CD4-positive, CD25-positive, alpha-beta regulatory T cell (primary cell): ENCODE results near the gene ESYT2. TPM values are rescaled to one million over a fixed set of nuclear protein-coding genes. Genes with fewer than 3 reads are reported as not detected.

Experiments used
- ATAC-seq, 2 donors: fragments of 150-1000 bp; cut with Tn5 transposase; one replicate each; pipeline ENCODE4 v1.10.0; 2021; ENCODE audit warnings: low read depth in 2 of 2, moderate number of reproducible peaks in 2 of 2, moderate library complexity in 1 of 2
- DNase-seq, 3 donors: peaks; one replicate each; pipeline versions ENCODE4 v3.0.0 to v3.0.0-alpha.2; 2012 to 2022; ENCODE audit warnings: mixed read lengths in 1 of 3
- H3K27ac ChIP-seq: one replicate; pipeline ENCODE4 v1.7.0; 2013; ENCODE audit warnings: mild to moderate bottlenecking, low read length; ENCODE audit not compliant: insufficient read depth, poor library complexity, severe bottlenecking
- H3K27me3 ChIP-seq: one replicate; pipeline ENCODE4 v1.7.0; 2013; ENCODE audit warnings: low read length; ENCODE audit not compliant: control insufficient read depth, insufficient read depth
- H3K36me3 ChIP-seq: one replicate; pipeline ENCODE4 v1.7.0; 2013; ENCODE audit warnings: mild to moderate bottlenecking, low read length, moderate library complexity; ENCODE audit not compliant: control insufficient read depth, insufficient read depth
- H3K4me1 ChIP-seq: 2 replicates; pipeline ENCODE4 v1.7.0; 2013; ENCODE audit warnings: mild to moderate bottlenecking, low read length; ENCODE audit not compliant: insufficient read depth, control insufficient read depth, poor library complexity, severe bottlenecking
- H3K4me3 ChIP-seq: one replicate; pipeline ENCODE4 v1.7.0; 2013; ENCODE audit warnings: low read depth, mild to moderate bottlenecking, low read length, moderate library complexity
- H3K9me3 ChIP-seq, 2 experiments: 1 replicate in 1 of 2; 2 replicates in 1 of 2; pipeline ENCODE4 v1.7.0; 2013; ENCODE audit warnings: low read length in 2 of 2, mild to moderate bottlenecking in 1 of 2, moderate library complexity in 1 of 2; ENCODE audit not compliant: control insufficient read depth in 2 of 2
- H3K27ac Mint-ChIP-seq, 3 donors: one replicate each; pipeline ENCODE4 v1.8.0; 2020 to 2022; ENCODE audit warnings: mild to moderate bottlenecking in 3 of 3, mixed read lengths in 3 of 3, moderate library complexity in 2 of 3
- H3K27me3 Mint-ChIP-seq: one replicate; pipeline ENCODE4 v1.8.0; 2022; ENCODE audit warnings: mild to moderate bottlenecking, mixed read lengths
- H3K36me3 Mint-ChIP-seq: one replicate; pipeline ENCODE4 v1.8.0; 2020; ENCODE audit warnings: mixed read lengths
- H3K4me1 Mint-ChIP-seq, 4 donors: one replicate each; pipeline ENCODE4 v1.8.0; 2020 to 2022; ENCODE audit warnings: mixed read lengths in 4 of 4, mild to moderate bottlenecking in 1 of 4
- H3K4me3 Mint-ChIP-seq, 4 donors: one replicate each; pipeline ENCODE4 v1.8.0; 2020 to 2022; ENCODE audit warnings: mild to moderate bottlenecking in 4 of 4, mixed read lengths in 4 of 4, moderate library complexity in 3 of 4
- H3K9me3 Mint-ChIP-seq, 7 donors: one replicate each; pipeline ENCODE4 v1.8.0; 2020 to 2022; ENCODE audit warnings: mixed read lengths in 7 of 7, mild to moderate bottlenecking in 3 of 7, moderate library complexity in 2 of 7
- polyA plus RNA-seq, 4 donors: library from polyadenylated mRNA; unstranded; fragments of 300-500 nt; fragmentation: Illumina TruSeq; gene quantifications; one replicate each; pipeline ENCODE4 v1.2.3, GENCODE V29; 2021
- total RNA-seq: library from RNA; stranded (reverse); gene quantifications from one replicate; pipeline ENCODE4 v1.2.3, GENCODE V29; 2022

The ESYT2 gene
- total and polyA plus RNA-seq, 5 donors from 2014 or later = 55.3 to 115 (median 71.4) TPM

- Mint-ChIP-seq H3K27me3 (no peaks in the 10 kb centered on the region), H3K9me3 (no peaks in the 10 kb centered on the region), H3K36me3 (peaks cover 45% of the 10 kb centered on the region), H3K27ac (no peak overlapping the region), H3K4me1 (peaks cover 2 to 11% (median 5%) of the 10 kb centered on the region in 4 donors), H3K4me3 (no peak overlapping the region)
- no peaks in the 10 kb centered on the region for H3K4me1 ChIP-seq
- no peak overlapping the region for H3K27ac ChIP-seq
- no peak for ATAC-seq
- no peaks in the 10 kb centered on the region for H3K9me3 ChIP-seq
- DNase-seq = no peak
- peaks cover 90% of the 10 kb centered on the region for H3K36me3 ChIP-seq
- H3K4me3 ChIP-seq = no peak overlapping the region
- no peaks in the 10 kb centered on the region for H3K27me3 ChIP-seq
These were observed 86.1 kb downstream of the ESYT2 start for GRCh38 chr7:158743219-158743618.

- Histone ChIP-seq H3K36me3 (peaks cover 90% of the 10 kb centered on the region), H3K4me1 (no peaks in the 10 kb centered on the region), H3K27me3 (no peaks in the 10 kb centered on the region), H3K27ac (no peak overlapping the region), H3K4me3 (no peak overlapping the region), H3K9me3 (no peaks in the 10 kb centered on the region)
- no peak for DNase-seq
- peaks cover 42% of the 10 kb centered on the region for H3K36me3 Mint-ChIP-seq
- ATAC-seq = no peak
- peaks cover 0 to 6% (median 4%) of the 10 kb centered on the region in 4 donors for H3K4me1 Mint-ChIP-seq
- no peaks in the 10 kb centered on the region for H3K9me3 Mint-ChIP-seq
- no peak overlapping the region for H3K4me3 Mint-ChIP-seq
- no peaks in the 10 kb centered on the region for H3K27me3 Mint-ChIP-seq
- peak overlapping the region in 2 of 3 donors; percentile 11 to 68 for H3K27ac Mint-ChIP-seq
These were observed 87.1 kb downstream of the ESYT2 start for GRCh38 chr7:158742065-158742821.

- Mint-ChIP-seq H3K36me3 (peaks cover 48% of the 10 kb centered on the region), H3K27ac (peak overlapping the region in 1 of 3 donors; percentile 90), H3K4me1 (peaks cover 0 to 6% (median 3%) of the 10 kb centered on the region in 4 donors)
These were observed 88.0 kb downstream of the ESYT2 start for GRCh38 chr7:158741294-158741666.

GRCh38 chr7:158740657-158741293, 88.5 kb downstream of the ESYT2 start:
- peaks cover 48% of the 10 kb centered on the region for H3K36me3 Mint-ChIP-seq
- H3K27ac Mint-ChIP-seq = peak overlapping the region in 2 of 3 donors; percentile 37 to 90
- H3K4me1 Mint-ChIP-seq = peaks cover 0 to 5% (median under 1%) of the 10 kb centered on the region in 4 donors
- no peaks in the 10 kb centered on the region for H3K27me3 ChIP-seq
- no peaks in the 10 kb centered on the region for H3K4me1 ChIP-seq
- ATAC-seq (peak in 1 of 2 donors; percentile 44), DNase-seq (no peak)
- no peak overlapping the region for H3K27ac ChIP-seq
- no peaks in the 10 kb centered on the region for H3K9me3 ChIP-seq
- H3K4me3 ChIP-seq = no peak overlapping the region
- H3K36me3 ChIP-seq = peaks cover 92% of the 10 kb centered on the region
- no peaks in the 10 kb centered on the region for H3K9me3 Mint-ChIP-seq
- no peaks in the 10 kb centered on the region for H3K27me3 Mint-ChIP-seq
- H3K4me3 Mint-ChIP-seq = peak overlapping the region in 1 of 4 donors; percentile 39

More at GRCh38 chr7:158741294-158741666, 88.0 kb downstream of the ESYT2 start:
- no peak overlapping the region for H3K4me3 ChIP-seq
- Mint-ChIP-seq H3K4me3 (no peak overlapping the region), H3K9me3 (no peaks in the 10 kb centered on the region), H3K27me3 (no peaks in the 10 kb centered on the region)
- H3K27ac ChIP-seq = no peak overlapping the region
- H3K9me3 ChIP-seq = no peaks in the 10 kb centered on the region
- no peak for DNase-seq
- H3K4me1 ChIP-seq = no peaks in the 10 kb centered on the region
- ATAC-seq = no peak
- H3K36me3 ChIP-seq = peaks cover 92% of the 10 kb centered on the region
- H3K27me3 ChIP-seq = no peaks in the 10 kb centered on the region

- no peak overlapping the region for H3K4me3 Mint-ChIP-seq
- H3K27me3 Mint-ChIP-seq = no peaks in the 10 kb centered on the region
- peaks cover 0 to 2% (median 0%) of the 10 kb centered on the region in 4 donors for H3K4me1 Mint-ChIP-seq
- H3K27me3 ChIP-seq = no peaks in the 10 kb centered on the region
- H3K36me3 ChIP-seq = peaks cover 94% of the 10 kb centered on the region
- peaks cover 43% of the 10 kb centered on the region for H3K36me3 Mint-ChIP-seq
- DNase-seq (no peak), ATAC-seq (no peak)
- no peak overlapping the region for H3K4me3 ChIP-seq
- no peaks in the 10 kb centered on the region for H3K9me3 ChIP-seq
- H3K27ac ChIP-seq = no peak overlapping the region
- H3K27ac Mint-ChIP-seq = peak overlapping the region; percentile 37 to 81 (median 78)
- no peaks in the 10 kb centered on the region for H3K4me1 ChIP-seq
- no peaks in the 10 kb centered on the region for H3K9me3 Mint-ChIP-seq
These were observed 89.2 kb downstream of the ESYT2 start for GRCh38 chr7:158740013-158740656.

GRCh38 chr7:158738841-158739240, 90.5 kb downstream of the ESYT2 start:
- H3K36me3 ChIP-seq = peaks cover 94% of the 10 kb centered on the region
- no peak for DNase-seq
- no peaks in the 10 kb centered on the region for H3K4me1 ChIP-seq
- H3K9me3 Mint-ChIP-seq = no peaks in the 10 kb centered on the region
- no peak overlapping the region for H3K4me3 ChIP-seq
- no peak for ATAC-seq
- no peaks in the 10 kb centered on the region for H3K27me3 ChIP-seq
- H3K27ac ChIP-seq = no peak overlapping the region
- no peaks in the 10 kb centered on the region for H3K27me3 Mint-ChIP-seq
- no peak overlapping the region for H3K27ac Mint-ChIP-seq
- H3K4me1 Mint-ChIP-seq = peaks cover 0 to 2% (median 0%) of the 10 kb centered on the region in 4 donors
- no peak overlapping the region for H3K4me3 Mint-ChIP-seq
- peaks cover 45% of the 10 kb centered on the region for H3K36me3 Mint-ChIP-seq
- H3K9me3 ChIP-seq = no peaks in the 10 kb centered on the region

GRCh38 chr7:158737064-158737695, 92.1 kb downstream of the ESYT2 start:
- H3K36me3 ChIP-seq = peaks cover 95% of the 10 kb centered on the region

More at GRCh38 chr7:158737064-158737695, 92.1 kb downstream of the ESYT2 start:
- Histone ChIP-seq H3K9me3 (no peaks in the 10 kb centered on the region), H3K27me3 (no peaks in the 10 kb centered on the region), H3K4me1 (no peaks in the 10 kb centered on the region), H3K4me3 (no peak overlapping the region), H3K27ac (no peak overlapping the region)
- H3K4me1 Mint-ChIP-seq = peaks cover 0 to 2% (median 0%) of the 10 kb centered on the region in 4 donors
- H3K27me3 Mint-ChIP-seq = no peaks in the 10 kb centered on the region
- no peaks in the 10 kb centered on the region for H3K9me3 Mint-ChIP-seq
- no peak for ATAC-seq
- peaks cover 37% of the 10 kb centered on the region for H3K36me3 Mint-ChIP-seq
- H3K4me3 Mint-ChIP-seq = no peak overlapping the region
- peak overlapping the region in 1 of 3 donors; percentile 4 for H3K27ac Mint-ChIP-seq
- DNase-seq = no peak
